Endodermal cell (in vitro differentiated cells): ENCODE data around the gene GAPT. TPM values are rescaled to one million over a fixed set of nuclear protein-coding genes. Genes with fewer than 3 reads are reported as not detected.

Experiments
- DNase-seq: peaks from one replicate; pipeline ENCODE4 v3.0.0-alpha.2; 2017
- H3K27ac ChIP-seq: 2 replicates; pipeline ENCODE4 v1.5.1; 2013; ENCODE audit warnings: mild to moderate bottlenecking, low read depth, low read length, moderate library complexity
- H3K27me3 ChIP-seq: 2 replicates; pipeline ENCODE4 v1.6.1; 2013; ENCODE audit warnings: mild to moderate bottlenecking, low read length, moderate library complexity; ENCODE audit not compliant: insufficient read depth, control insufficient read depth, poor library complexity, severe bottlenecking
- H3K36me3 ChIP-seq: 2 replicates; pipeline ENCODE4 v1.7.0; 2013; ENCODE audit warnings: mild to moderate bottlenecking, low read length, moderate library complexity; ENCODE audit not compliant: control insufficient read depth, insufficient read depth
- H3K4me1 ChIP-seq: one replicate; pipeline ENCODE4 v1.7.0; 2013; ENCODE audit warnings: low read length; ENCODE audit not compliant: control insufficient read depth, insufficient read depth
- H3K4me3 ChIP-seq: 2 replicates; pipeline ENCODE4 v1.5.1; 2013; ENCODE audit warnings: mild to moderate bottlenecking, low read length, moderate library complexity
- H3K9ac ChIP-seq: 2 replicates; pipeline ENCODE4 v1.6.1; 2013; ENCODE audit warnings: mild to moderate bottlenecking, low read length, moderate library complexity; ENCODE audit not compliant: poor library complexity, severe bottlenecking; ENCODE audit errors: extremely low read depth
- H3K9me3 ChIP-seq: 2 replicates; pipeline ENCODE4 v1.6.1; 2013; ENCODE audit warnings: mild to moderate bottlenecking, low read length, moderate library complexity; ENCODE audit not compliant: control insufficient read depth
- H3K27ac Mint-ChIP-seq: 2 replicates; pipeline ENCODE4 v1.8.0; 2020; ENCODE audit warnings: mixed read lengths
- H3K27me3 Mint-ChIP-seq: 2 replicates; pipeline ENCODE4 v1.8.0; 2021; ENCODE audit warnings: mild to moderate bottlenecking, mixed read lengths; ENCODE audit not compliant: insufficient read depth
- H3K36me3 Mint-ChIP-seq: 2 replicates; pipeline ENCODE4 v1.8.0; 2020; ENCODE audit warnings: low read depth, mixed read lengths
- H3K4me1 Mint-ChIP-seq: 2 replicates; pipeline ENCODE4 v1.8.0; 2020; ENCODE audit warnings: mixed read lengths
- H3K4me3 Mint-ChIP-seq: 2 replicates; pipeline ENCODE4 v1.8.0; 2020; ENCODE audit warnings: mild to moderate bottlenecking, moderate library complexity, mixed read lengths
- H3K9me3 Mint-ChIP-seq: 2 replicates; pipeline ENCODE4 v1.8.0; 2020; ENCODE audit warnings: mild to moderate bottlenecking, mixed read lengths
- WGBS, 2 experiments: methylation state at CpG; one replicate each; pipeline versions ENCODE4 v1.1.5 to v1.1.7; 2013; ENCODE audit warnings: missing lambda C conversion rate in 2 of 2, mixed read lengths in 1 of 2; ENCODE audit not compliant: insufficient coverage in 1 of 2, insufficient read length in 1 of 2; 5-methylcytosine and 5-hydroxymethylcytosine counted together
- total RNA-seq, 2 donors: library from RNA; stranded (reverse); fragmentation: NEBNext Ultra II Directional in 1 of 2; extraction: Animal tissue kit (Norgen Biotek cat#: 25700) in 1 of 2; gene quantifications; 2 replicates in 1 of 2; 3 replicates in 1 of 2; pipeline ENCODE4 v1.2.1, GENCODE V29; 2021
- TF ChIP-seq, protein P1 (sequence below): fragments of 200-600 bp; sonication (generic); conservative IDR thresholded peaks from 2 replicates; pipeline ENCODE4 v1.5.0; 2021; ENCODE audit warnings: antibody characterized with exemption, mild to moderate bottlenecking

Gene GAPT
- total RNA-seq, 2 donors from 2014 or later: 0.13 to 1.9 TPM

DNA sequence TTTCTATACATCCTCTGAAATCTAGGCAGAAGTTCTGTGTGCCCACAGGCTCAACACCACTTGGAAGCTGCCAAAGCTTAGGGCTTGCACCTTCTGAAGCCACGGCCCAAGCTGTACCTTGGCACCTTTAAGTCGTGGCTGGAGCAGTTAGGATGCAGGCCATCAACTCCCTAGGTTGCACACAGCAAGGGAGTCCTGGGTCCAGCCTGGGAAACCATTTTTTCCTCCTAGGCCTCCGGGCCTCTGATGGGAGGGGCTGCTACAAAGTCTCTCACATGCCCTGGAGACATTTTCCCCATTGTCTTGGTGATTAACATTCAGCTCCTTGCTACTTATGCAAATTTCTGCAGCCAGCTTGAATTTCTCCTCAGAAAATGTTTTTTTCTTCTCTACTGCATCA, 15.8 kb upstream of the GAPT start:
- no peak overlapping the region for H3K9ac ChIP-seq
- TF ChIP-seq, protein P1, sequence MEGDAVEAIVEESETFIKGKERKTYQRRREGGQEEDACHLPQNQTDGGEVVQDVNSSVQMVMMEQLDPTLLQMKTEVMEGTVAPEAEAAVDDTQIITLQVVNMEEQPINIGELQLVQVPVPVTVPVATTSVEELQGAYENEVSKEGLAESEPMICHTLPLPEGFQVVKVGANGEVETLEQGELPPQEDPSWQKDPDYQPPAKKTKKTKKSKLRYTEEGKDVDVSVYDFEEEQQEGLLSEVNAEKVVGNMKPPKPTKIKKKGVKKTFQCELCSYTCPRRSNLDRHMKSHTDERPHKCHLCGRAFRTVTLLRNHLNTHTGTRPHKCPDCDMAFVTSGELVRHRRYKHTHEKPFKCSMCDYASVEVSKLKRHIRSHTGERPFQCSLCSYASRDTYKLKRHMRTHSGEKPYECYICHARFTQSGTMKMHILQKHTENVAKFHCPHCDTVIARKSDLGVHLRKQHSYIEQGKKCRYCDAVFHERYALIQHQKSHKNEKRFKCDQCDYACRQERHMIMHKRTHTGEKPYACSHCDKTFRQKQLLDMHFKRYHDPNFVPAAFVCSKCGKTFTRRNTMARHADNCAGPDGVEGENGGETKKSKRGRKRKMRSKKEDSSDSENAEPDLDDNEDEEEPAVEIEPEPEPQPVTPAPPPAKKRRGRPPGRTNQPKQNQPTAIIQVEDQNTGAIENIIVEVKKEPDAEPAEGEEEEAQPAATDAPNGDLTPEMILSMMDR: no peak
- H3K27ac ChIP-seq: no peak overlapping the region
- H3K4me1 Mint-ChIP-seq: peaks cover 5% of the 10 kb centered on the region
- peak overlapping the region; percentile 47 for H3K4me3 ChIP-seq
- no peak for DNase-seq
- no peaks in the 10 kb centered on the region for H3K27me3 ChIP-seq
- H3K4me3 Mint-ChIP-seq: no peak overlapping the region
- peaks cover 32% of the 10 kb centered on the region for H3K9me3 Mint-ChIP-seq
- WGBS, 2 experiments: 76 to 100% methylated on average over 2 to 3 of the region's 3 CpGs
- H3K36me3 Mint-ChIP-seq: peaks cover 10% of the 10 kb centered on the region
- H3K27me3 Mint-ChIP-seq: no peaks in the 10 kb centered on the region
- no peaks in the 10 kb centered on the region for H3K4me1 ChIP-seq
- H3K27ac Mint-ChIP-seq: no peak overlapping the region
- H3K36me3 ChIP-seq: no peaks in the 10 kb centered on the region
- peaks cover 19% of the 10 kb centered on the region for H3K9me3 ChIP-seq

DNA sequence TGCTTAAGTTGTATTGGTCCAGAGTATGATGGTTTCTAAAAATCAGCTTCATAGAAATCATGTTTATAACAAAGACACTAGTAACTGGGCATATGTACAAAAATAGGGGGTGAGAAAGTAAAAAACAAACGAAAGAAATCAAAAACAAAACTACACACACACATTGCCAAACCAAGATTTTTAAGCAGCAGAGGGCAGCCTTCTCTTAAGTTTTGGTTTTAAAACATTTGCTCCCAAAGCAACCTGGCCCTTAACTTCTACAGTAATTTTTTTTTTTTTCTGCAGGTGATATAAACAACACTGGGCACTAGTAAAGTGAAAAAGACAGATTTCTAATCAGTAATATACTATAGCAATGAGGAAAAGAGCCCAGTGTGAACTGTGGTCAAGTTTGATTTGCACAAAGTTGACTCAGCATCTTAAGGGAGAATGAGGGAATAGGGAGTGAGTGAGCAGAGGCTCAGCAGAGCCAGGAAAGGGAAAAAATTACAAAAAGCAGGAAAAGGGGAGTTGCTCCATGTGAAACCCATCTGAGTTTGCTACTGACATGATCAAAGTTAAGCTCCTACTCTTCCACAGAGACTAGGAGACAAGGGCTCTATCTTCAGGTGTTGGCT, 13.4 kb upstream of the GAPT start:
- no peak for DNase-seq
- Mint-ChIP-seq H3K9me3 (peaks cover 29% of the 10 kb centered on the region), H3K27ac (no peak overlapping the region), H3K4me3 (no peak overlapping the region), H3K4me1 (peaks cover 5% of the 10 kb centered on the region), H3K36me3 (peaks cover 10% of the 10 kb centered on the region), H3K27me3 (no peaks in the 10 kb centered on the region)
- no peak overlapping the region for H3K4me3 ChIP-seq
- TF ChIP-seq, protein P1: peak; percentile 73
- no peaks in the 10 kb centered on the region for H3K36me3 ChIP-seq
- no peak overlapping the region for H3K27ac ChIP-seq
- 83% methylated on average over 1 of the region's 1 CpG; no CpG with 5 or more reads in 1 of the 2 experiments for WGBS, 2 experiments
- no peaks in the 10 kb centered on the region for H3K27me3 ChIP-seq
- H3K4me1 ChIP-seq: no peaks in the 10 kb centered on the region
- H3K9ac ChIP-seq: no peak overlapping the region
- peaks cover 19% of the 10 kb centered on the region for H3K9me3 ChIP-seq

- H3K4me1 ChIP-seq: no peaks in the 10 kb centered on the region
- H3K4me1 Mint-ChIP-seq: peaks cover 5% of the 10 kb centered on the region
- H3K27ac ChIP-seq: no peak overlapping the region
- no peak overlapping the region for H3K9ac ChIP-seq
- no peaks in the 10 kb centered on the region for H3K36me3 Mint-ChIP-seq
- H3K4me3 ChIP-seq: no peak overlapping the region
- no peak for DNase-seq
- H3K9me3 Mint-ChIP-seq: peaks cover 3% of the 10 kb centered on the region
- H3K36me3 ChIP-seq: no peaks in the 10 kb centered on the region
- H3K4me3 Mint-ChIP-seq: no peak overlapping the region
- H3K27me3 Mint-ChIP-seq: no peaks in the 10 kb centered on the region
- peaks cover 1% of the 10 kb centered on the region for H3K9me3 ChIP-seq
- H3K27me3 ChIP-seq: no peaks in the 10 kb centered on the region
- no peak overlapping the region for H3K27ac Mint-ChIP-seq
- TF ChIP-seq, protein P1: no peak
Observed at GRCh38 chr5:58481066-58481676, 10.1 kb upstream of the GAPT start.
